Breast epithelium (tissue), 3 donors: ENCODE data around the gene MICAL2.

Source experiments
- CTCF ChIP-seq, 3 donors: fragments of 450-650 bp; IDR thresholded peaks; one replicate each; pipeline ENCODE4 v1.5.1; 2016 to 2017; ENCODE audit warnings: antibody characterized with exemption in 3 of 3, mild to moderate bottlenecking in 3 of 3, moderate library complexity in 3 of 3
- POLR2AphosphoS5 ChIP-seq, 3 donors: sonication (generic); formaldehyde crosslinking; IDR thresholded peaks; one replicate each; pipeline ENCODE4 v1.6.1; 2017; ENCODE audit warnings: antibody characterized with exemption in 3 of 3

DNA sequence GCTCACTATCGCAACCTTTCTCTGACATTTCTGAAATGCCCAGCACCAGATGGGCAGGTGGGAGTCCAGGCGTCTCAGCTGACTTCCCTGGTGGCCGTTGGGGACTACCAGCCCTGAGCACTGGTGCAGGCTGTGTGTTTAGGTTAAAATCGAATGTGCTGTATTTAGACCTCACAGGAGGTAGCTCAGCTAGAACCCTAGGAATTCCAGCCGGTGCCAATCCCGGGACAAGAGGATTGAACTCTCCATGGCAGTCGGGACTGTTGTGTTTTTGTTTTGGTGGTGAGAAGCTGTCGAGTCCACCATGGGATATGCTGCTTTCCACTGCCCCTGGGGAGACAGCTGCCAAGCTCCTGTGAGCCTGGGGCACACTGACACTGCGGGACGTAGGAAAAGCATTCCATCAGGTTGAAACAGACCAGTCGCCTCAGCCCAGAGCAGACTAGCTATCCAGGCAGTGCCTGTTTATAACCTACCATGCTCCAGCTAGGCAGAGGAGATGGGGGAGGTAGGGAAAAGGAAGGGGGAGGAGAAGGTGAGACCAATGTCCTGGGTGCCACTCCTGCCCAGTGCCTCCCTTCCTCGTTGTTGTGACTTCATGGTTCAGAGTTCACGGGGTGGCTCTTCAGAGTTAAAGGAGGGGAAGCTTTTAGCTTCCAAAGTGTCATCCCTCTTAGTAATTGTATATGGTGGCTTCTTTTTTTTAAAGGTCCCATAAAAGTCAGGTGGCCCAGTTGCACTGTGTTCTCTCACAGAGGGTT is 53.0 kb downstream of the MICAL2 start:
- TF ChIP-seq CTCF (IDR thresholded peaks at IDR 0.05) (no peak), POLR2AphosphoS5 (IDR thresholded peaks at IDR 0.05) (no peak)
